ENCODE data around the gene HID1. TPM values are rescaled to one million over a fixed set of nuclear protein-coding genes. Genes with fewer than 3 reads are reported as not detected.
"Not testable (repeated sequence)": the region's sequence is repeated elsewhere in the genome, so short reads cannot be mapped to it uniquely, and the experiment has no call there.

The HID1 gene
- total and polyA plus RNA-seq, 5 experiments from 2014 or later: 4.2 to 15.0 (median 6.9) TPM

DNA sequence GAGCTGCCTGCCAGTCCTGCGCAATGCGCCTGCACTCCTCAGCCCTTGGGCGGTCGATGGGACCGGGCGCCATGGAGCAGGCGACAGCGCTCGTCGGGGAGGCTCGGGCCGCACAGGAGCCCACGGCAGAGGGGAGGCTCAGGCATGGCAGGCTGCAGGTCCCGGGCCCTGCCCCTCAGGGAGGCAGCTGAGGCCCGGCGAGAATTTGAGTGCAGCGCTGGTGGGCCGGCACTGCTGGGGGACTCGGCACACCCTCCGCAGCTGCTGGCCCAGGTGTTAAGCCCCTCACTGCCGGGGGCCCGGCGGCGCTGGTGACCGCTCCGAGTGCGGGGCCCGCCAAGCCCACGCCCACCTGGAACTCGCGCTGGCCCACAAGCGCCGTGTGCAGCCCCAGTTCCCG lies 65.5 kb downstream of the HID1 start:
- Mint-ChIP-seq H3K9me3 (no peaks in the 10 kb centered on the region), H3K27ac (no peak overlapping the region), H3K4me1 (peaks cover 0 to 3% (median 1%) of the 10 kb centered on the region in 4 donors), H3K4me3 (no peak overlapping the region), H3K27me3 (peaks cover 0 to 14% (median 5%) of the 10 kb centered on the region in 5 donors), H3K36me3 (no peaks in the 10 kb centered on the region)
- DNase-seq (no peak), ATAC-seq (no peak)
- POLR2A ChIA-PET: no interaction called here

GRCh38 chr17:74906214-74906793 lies 66.3 kb downstream of the HID1 start:
- H3K4me1 Mint-ChIP-seq, H3K4me3 Mint-ChIP-seq, H3K9me3 Mint-ChIP-seq, DNase-seq, ATAC-seq, H3K27ac Mint-ChIP-seq, H3K36me3 Mint-ChIP-seq: not testable (repeated sequence)
- peaks cover 0 to 20% (median 5%) of the 10 kb centered on the region in 5 donors for H3K27me3 Mint-ChIP-seq
- POLR2A ChIA-PET: interaction anchor here (0.7 kb wide), 1 partner anchor 133 kb away, joined by 7 read pairs; no protein-coding TSS in a partner anchor

DNA sequence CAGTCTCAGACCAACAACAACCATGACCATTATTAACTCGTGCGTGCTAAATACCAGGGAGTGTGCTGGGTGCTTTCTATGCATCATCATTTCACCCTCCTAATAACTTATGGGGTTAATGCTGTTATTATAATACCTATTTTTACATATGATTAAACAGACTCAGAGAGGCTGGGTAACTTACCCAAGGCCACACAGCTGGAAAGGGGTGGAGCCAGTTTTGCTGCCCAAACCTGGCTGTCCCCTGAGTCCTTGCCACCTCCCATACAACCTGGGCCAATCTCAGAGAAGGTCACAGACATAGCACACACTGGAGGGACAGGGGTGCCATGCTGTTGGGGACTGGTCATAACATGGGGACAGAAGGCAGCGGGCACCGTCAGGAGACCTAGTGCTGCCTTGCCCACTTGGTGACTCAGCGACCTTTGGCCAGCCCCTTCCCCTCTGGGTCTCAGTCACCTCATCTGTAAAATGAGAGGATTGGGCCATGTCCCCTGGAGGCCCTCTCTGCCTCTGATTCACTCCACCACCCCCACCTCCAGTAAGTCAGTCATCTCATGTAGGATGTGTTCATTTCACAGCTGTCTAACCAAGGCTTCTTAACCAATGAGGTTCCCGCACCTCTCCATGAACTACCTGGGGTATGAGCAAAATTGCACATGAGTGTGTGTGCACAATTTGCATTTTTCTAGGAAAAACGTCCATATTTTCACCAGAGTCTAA lies 67.7 kb downstream of the HID1 start:
- Mint-ChIP-seq H3K27ac (no peak overlapping the region), H3K4me3 (no peak overlapping the region), H3K27me3 (peaks cover 0 to 24% (median 9%) of the 10 kb centered on the region in 5 donors), H3K4me1 (peaks cover 0 to 3% (median 1%) of the 10 kb centered on the region in 4 donors), H3K9me3 (no peaks in the 10 kb centered on the region), H3K36me3 (no peaks in the 10 kb centered on the region)
- ATAC-seq (no peak), DNase-seq (no peak)
- POLR2A ChIA-PET: no interaction called here

GRCh38 chr17:74903671-74904070 lies 68.9 kb downstream of the HID1 start:
- Mint-ChIP-seq H3K36me3 (no peaks in the 10 kb centered on the region), H3K27ac (no peak overlapping the region), H3K4me3 (no peak overlapping the region), H3K9me3 (no peaks in the 10 kb centered on the region), H3K4me1 (peaks cover 0 to 3% (median 1%) of the 10 kb centered on the region in 4 donors), H3K27me3 (peaks cover 0 to 27% (median 12%) of the 10 kb centered on the region in 5 donors)
- ATAC-seq (no peak), DNase-seq (no peak)
- POLR2A ChIA-PET: no interaction called here

DNA sequence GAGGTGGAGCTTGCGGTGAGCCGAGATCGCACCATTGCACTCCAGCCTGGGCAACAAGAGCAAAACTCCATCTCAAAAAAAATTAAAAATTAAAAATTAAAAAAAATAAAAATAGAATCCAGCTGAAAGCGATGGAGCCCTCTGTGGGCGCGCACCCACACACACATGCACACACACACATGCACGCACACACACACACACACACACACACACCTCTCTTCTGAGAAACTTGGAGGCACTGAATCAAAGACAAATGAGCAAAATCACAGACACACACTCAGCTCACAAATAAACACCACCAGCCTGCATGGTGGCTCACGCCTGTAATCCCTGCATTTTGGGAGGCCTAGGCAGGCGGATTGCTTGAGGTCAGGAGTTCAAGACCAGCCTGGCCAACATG lies 69.5 kb downstream of the HID1 start:
- Mint-ChIP-seq H3K27me3 (peaks cover 0 to 27% (median 12%) of the 10 kb centered on the region in 5 donors), H3K4me3 (no peak overlapping the region), H3K27ac (no peak overlapping the region), H3K9me3 (no peaks in the 10 kb centered on the region), H3K36me3 (no peaks in the 10 kb centered on the region), H3K4me1 (peaks cover 0 to 3% (median 0%) of the 10 kb centered on the region in 4 donors)
- POLR2A ChIA-PET: no interaction called here
- DNase-seq: no peak
- no peak for ATAC-seq

DNA sequence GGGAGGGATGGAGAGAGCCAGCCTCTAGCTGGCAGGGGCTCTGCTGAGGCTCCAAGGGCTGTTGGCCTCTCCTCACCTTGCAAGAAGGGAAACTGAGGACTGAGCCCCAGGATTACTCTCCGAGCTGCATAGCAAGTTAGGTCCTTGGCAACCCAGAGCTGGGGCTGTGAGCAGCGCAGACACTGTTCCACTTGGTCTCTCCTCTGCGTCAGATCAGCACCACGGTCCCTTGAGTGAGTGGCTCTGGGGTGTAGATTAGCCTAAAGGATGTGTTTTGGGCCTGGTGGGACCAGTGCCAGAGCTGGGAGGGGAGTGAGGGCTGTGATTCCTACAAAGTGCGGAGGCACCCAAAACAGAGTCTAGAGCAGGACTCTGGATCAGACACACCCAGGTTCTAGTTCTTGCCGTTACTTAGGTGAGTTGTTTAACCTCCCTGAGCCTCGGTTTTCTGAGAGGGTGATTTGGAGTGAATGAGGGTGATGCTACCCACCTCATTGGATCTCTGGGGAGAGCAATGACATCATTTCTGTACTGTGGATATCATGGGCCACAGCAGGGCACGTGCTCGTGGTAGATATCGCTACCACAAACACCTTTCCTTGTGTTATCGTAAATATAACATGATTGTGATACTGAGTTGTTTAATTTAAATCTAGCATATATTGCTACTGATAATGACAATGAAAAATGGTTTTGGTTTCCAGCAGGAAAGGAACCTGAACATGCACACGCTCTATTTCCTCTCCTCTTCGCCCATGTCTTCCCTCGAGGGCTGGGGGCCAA lies 71.0 kb downstream of the HID1 start:
- POLR2A ChIA-PET: no interaction called here
- peaks cover 0 to 3% (median 0%) of the 10 kb centered on the region in 4 donors for H3K4me1 Mint-ChIP-seq
- H3K4me3 Mint-ChIP-seq: no peak overlapping the region
- no peak for ATAC-seq
- no peak overlapping the region for H3K27ac Mint-ChIP-seq
- H3K27me3 Mint-ChIP-seq: peaks cover under 1 to 28% (median 15%) of the 10 kb centered on the region in 5 donors
- no peaks in the 10 kb centered on the region for H3K9me3 Mint-ChIP-seq
- H3K36me3 Mint-ChIP-seq: no peaks in the 10 kb centered on the region
- no peak for DNase-seq

Other genes with a start within 250 kb of the HID1 start
- gene RAB37, start 235.5 kb downstream of the HID1 start, total RNA-seq: 10 to 100 TPM; 34.0 to 35.9 TPM
- 100 to 1,000 TPM in 1 of 3 donors, 10 to 100 TPM in 2; 55.3 to 108 (median 76.0) TPM for gene RAB37, start 235.5 kb downstream of the HID1 start, polyA plus RNA-seq
- 100 to 1,000 TPM; 158 to 164 TPM for gene NHERF1, start 224.1 kb downstream of the HID1 start, total RNA-seq
- 100 to 1,000 TPM; 277 to 351 (median 324) TPM for gene NHERF1, start 224.1 kb downstream of the HID1 start, polyA plus RNA-seq
- gene NAT9, start 196.4 kb downstream of the HID1 start, total RNA-seq: 10 to 100 TPM; 66.5 to 71.5 TPM
- 10 to 100 TPM in 2 of 3 donors, 1 to 10 TPM in 1; 9.8 to 28.3 (median 20.2) TPM for gene NAT9, start 196.4 kb downstream of the HID1 start, polyA plus RNA-seq
- under 1 TPM in 1 of 2 experiments, not detected in 1; 0.08 TPM for gene GRIN2C, start 112.9 kb downstream of the HID1 start, total RNA-seq
- under 1 TPM in 1 of 3 donors, not detected in 2; 0.08 TPM for gene GRIN2C, start 112.9 kb downstream of the HID1 start, polyA plus RNA-seq
- gene FDXR, start 99.8 kb downstream of the HID1 start, total RNA-seq: 10 to 100 TPM; 10.7 to 12.7 TPM
- 1 to 10 TPM; 3.9 to 7.2 (median 4.2) TPM for gene FDXR, start 99.8 kb downstream of the HID1 start, polyA plus RNA-seq
- not detected for gene FADS6, start 79.1 kb downstream of the HID1 start, total RNA-seq
- gene FADS6, start 79.1 kb downstream of the HID1 start, polyA plus RNA-seq: not detected
- not detected for gene USH1G, start 49.5 kb downstream of the HID1 start, total RNA-seq
- gene USH1G, start 49.5 kb downstream of the HID1 start, polyA plus RNA-seq: not detected
- not detected for gene OTOP2, start 48.5 kb downstream of the HID1 start, total RNA-seq
- not detected for gene OTOP2, start 48.5 kb downstream of the HID1 start, polyA plus RNA-seq
- gene OTOP3, start 36.9 kb downstream of the HID1 start, total RNA-seq: not detected
- gene OTOP3, start 36.9 kb downstream of the HID1 start, polyA plus RNA-seq: not detected
- gene CDR2L, start 14.9 kb upstream of the HID1 start, total RNA-seq: under 1 TPM; 0.10 to 0.11 TPM
- gene CDR2L, start 14.9 kb upstream of the HID1 start, polyA plus RNA-seq: not detected
- 10 to 100 TPM; 23.9 to 29.4 TPM for gene MRPL58, start 39.9 kb upstream of the HID1 start, total RNA-seq
- 10 to 100 TPM; 44.9 to 58.1 (median 53.6) TPM for gene MRPL58, start 39.9 kb upstream of the HID1 start, polyA plus RNA-seq
- gene ATP5PD, start 74.2 kb upstream of the HID1 start, total RNA-seq: 100 to 1,000 TPM; 149 to 160 TPM
- gene ATP5PD, start 74.2 kb upstream of the HID1 start, polyA plus RNA-seq: 100 to 1,000 TPM; 406 to 455 (median 449) TPM
- 10 to 100 TPM; 25.0 to 28.6 TPM for gene KCTD2, start 74.5 kb upstream of the HID1 start, total RNA-seq
- gene KCTD2, start 74.5 kb upstream of the HID1 start, polyA plus RNA-seq: 10 to 100 TPM in 1 of 3 donors, 1 to 10 TPM in 2; 6.8 to 10.9 (median 7.8) TPM
- 10 to 100 TPM; 14.2 to 14.8 TPM for gene SLC16A5, start 115.2 kb upstream of the HID1 start, total RNA-seq
- gene SLC16A5, start 115.2 kb upstream of the HID1 start, polyA plus RNA-seq: 1 to 10 TPM; 1.4 to 4.1 (median 3.1) TPM
- gene ARMC7, start 137.2 kb upstream of the HID1 start, total RNA-seq: 10 to 100 TPM; 15.6 to 16.7 TPM
- 1 to 10 TPM; 2.7 to 3.3 (median 2.9) TPM for gene ARMC7, start 137.2 kb upstream of the HID1 start, polyA plus RNA-seq
- gene NT5C, start 159.0 kb upstream of the HID1 start, total RNA-seq: 10 to 100 TPM; 52.8 to 66.6 TPM
- gene NT5C, start 159.0 kb upstream of the HID1 start, polyA plus RNA-seq: 10 to 100 TPM; 46.0 to 53.6 (median 50.6) TPM
- gene JPT1, start 181.8 kb upstream of the HID1 start, total RNA-seq: 10 to 100 TPM; 25.6 to 27.0 TPM
- 10 to 100 TPM; 68.6 to 76.6 (median 70.7) TPM for gene JPT1, start 181.8 kb upstream of the HID1 start, polyA plus RNA-seq
- gene SUMO2, start 210.2 kb upstream of the HID1 start, total RNA-seq: 100 to 1,000 TPM; 250 to 255 TPM
- 100 to 1,000 TPM; 293 to 381 (median 325) TPM for gene SUMO2, start 210.2 kb upstream of the HID1 start, polyA plus RNA-seq
- 100 to 1,000 TPM; 150 to 155 TPM for gene NUP85, start 232.9 kb upstream of the HID1 start, total RNA-seq
- 10 to 100 TPM; 17.3 to 39.4 (median 21.4) TPM for gene NUP85, start 232.9 kb upstream of the HID1 start, polyA plus RNA-seq

All from naive thymus-derived CD8-positive, alpha-beta T cell (primary cell).